GM10248 (cell line): ENCODE data around the gene SNRPB2.

Source experiments
- CTCF ChIA-PET: fragments of 300-600 bp; sonication (Branson Sonifier 250); formaldehyde crosslinking; extraction: SDS; loops from one replicate; lab custom pipeline; 2021; ENCODE audit warnings: antibody characterized with exemption; lab: Yijun Ruan, JAX
- POLR2A ChIA-PET: fragments of 350-650 bp; sonication (Branson Sonifier 250); formaldehyde crosslinking; extraction: SDS; loops from one replicate; lab custom pipeline; 2020; ENCODE audit warnings: antibody characterized with exemption; lab: Yijun Ruan, JAX
- DNase-seq: peaks from one replicate; pipeline ENCODE4 v3.0.0; 2012; ENCODE audit errors: extremely low spot score
- TF ChIP-seq, protein P1 (sequence below): IDR thresholded peaks from 2 replicates; pipeline ENCODE4 v1.5.1; 2012; ENCODE audit warnings: mild to moderate bottlenecking, low read depth; ENCODE audit errors: extremely low read depth, missing control alignments, control extremely low read depth

The SNRPB2 gene

DNA sequence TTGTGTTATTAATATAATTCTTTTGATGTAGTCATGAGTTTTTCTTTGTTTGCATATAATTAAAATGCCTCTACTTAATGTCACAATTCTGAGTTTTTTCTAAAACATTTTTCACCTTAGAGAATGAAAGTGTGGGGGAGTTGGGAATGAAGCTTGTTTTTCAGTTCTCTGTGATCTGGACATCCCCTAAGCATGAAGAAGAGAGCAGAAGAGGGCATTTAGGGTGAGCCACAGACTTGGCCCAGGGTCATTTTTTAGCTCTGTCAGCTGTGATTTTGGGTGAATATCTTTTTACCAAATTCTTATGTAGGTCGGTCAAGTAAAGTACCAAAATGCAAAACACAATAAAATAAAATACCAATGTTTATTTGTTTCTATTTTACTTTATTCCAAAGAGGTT lies 22.3 kb downstream of the SNRPB2 start:
- TF ChIP-seq, protein P1, sequence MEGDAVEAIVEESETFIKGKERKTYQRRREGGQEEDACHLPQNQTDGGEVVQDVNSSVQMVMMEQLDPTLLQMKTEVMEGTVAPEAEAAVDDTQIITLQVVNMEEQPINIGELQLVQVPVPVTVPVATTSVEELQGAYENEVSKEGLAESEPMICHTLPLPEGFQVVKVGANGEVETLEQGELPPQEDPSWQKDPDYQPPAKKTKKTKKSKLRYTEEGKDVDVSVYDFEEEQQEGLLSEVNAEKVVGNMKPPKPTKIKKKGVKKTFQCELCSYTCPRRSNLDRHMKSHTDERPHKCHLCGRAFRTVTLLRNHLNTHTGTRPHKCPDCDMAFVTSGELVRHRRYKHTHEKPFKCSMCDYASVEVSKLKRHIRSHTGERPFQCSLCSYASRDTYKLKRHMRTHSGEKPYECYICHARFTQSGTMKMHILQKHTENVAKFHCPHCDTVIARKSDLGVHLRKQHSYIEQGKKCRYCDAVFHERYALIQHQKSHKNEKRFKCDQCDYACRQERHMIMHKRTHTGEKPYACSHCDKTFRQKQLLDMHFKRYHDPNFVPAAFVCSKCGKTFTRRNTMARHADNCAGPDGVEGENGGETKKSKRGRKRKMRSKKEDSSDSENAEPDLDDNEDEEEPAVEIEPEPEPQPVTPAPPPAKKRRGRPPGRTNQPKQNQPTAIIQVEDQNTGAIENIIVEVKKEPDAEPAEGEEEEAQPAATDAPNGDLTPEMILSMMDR = no peak
- ChIA-PET POLR2A (no interaction called here), CTCF (interaction anchor here (0.7 to 2.0 kb wide), 4 partner anchors 9 to 49 kb away, joined by 3 to 13 read pairs (median 4); no protein-coding TSS in a partner anchor)
- peak; percentile 20 for DNase-seq

GRCh38 chr20:16752901-16753300 lies 23.1 kb downstream of the SNRPB2 start:
- DNase-seq = no peak
- ChIA-PET CTCF (no interaction called here), POLR2A (no interaction called here)
- TF ChIP-seq, protein P1 = no peak

DNA sequence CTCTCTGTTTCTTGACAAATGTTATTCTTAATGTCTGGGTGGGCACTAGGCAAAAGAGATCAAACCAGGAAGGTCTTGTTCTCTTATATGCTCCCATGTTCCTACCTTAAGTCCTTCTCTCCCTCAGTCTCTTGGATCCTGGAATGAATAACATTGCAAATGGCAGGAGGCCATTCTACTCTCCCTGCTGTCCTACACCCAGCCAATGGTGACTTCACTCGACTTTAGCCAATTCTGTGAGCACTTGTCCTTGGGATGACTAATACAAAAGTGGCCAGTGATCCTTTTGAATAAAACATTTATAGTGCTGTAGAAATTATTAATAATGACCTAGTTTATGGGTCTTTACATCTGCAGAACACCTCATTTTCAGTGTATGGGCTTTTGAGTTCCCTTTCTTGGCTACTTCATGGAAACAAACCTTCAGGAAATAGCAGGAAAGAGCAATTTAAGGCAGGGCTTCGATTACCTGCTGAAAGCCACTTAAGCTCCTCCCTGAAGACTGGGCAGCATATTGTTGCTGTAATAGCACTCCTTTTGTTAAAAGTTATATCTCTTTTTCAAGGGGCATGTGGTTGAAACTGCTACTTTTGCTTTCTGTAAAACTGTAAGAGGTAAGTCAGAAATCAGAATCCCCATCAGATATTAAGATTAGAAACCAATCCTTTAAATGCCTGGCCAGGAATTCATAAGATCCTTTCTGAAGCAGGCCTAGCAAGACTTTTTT lies 28.8 kb downstream of the SNRPB2 start:
- ChIA-PET CTCF (interaction anchor here (4.8 kb wide), 1 partner anchor 241 kb away, joined by 44 read pairs; no protein-coding TSS in a partner anchor), POLR2A (no interaction called here)
- TF ChIP-seq, protein P1 = no peak
- no peak for DNase-seq

DNA sequence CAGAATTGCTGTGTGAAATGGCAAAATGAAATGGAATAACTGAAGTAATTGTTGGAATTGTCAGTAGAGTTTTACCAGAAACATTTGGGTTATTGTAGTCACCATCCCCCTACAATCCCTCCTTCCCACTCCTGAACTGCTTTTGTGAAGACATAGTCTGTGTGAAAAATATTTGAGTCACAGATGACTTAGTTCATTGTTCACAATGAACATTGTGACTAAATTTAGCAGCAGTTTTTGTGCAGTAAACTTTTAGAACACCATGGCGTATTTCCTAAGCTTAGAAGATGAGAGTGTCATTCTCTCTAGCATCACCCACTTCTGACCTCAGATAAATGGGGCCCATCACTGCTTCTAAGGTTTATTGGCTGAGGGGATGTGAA lies 29.3 kb downstream of the SNRPB2 start:
- TF ChIP-seq, protein P1 = no peak
- no peak for DNase-seq
- CTCF ChIA-PET = interaction anchor here (4.8 kb wide), 1 partner anchor 241 kb away, joined by 44 read pairs; no protein-coding TSS in a partner anchor
- POLR2A ChIA-PET = no interaction called here

DNA sequence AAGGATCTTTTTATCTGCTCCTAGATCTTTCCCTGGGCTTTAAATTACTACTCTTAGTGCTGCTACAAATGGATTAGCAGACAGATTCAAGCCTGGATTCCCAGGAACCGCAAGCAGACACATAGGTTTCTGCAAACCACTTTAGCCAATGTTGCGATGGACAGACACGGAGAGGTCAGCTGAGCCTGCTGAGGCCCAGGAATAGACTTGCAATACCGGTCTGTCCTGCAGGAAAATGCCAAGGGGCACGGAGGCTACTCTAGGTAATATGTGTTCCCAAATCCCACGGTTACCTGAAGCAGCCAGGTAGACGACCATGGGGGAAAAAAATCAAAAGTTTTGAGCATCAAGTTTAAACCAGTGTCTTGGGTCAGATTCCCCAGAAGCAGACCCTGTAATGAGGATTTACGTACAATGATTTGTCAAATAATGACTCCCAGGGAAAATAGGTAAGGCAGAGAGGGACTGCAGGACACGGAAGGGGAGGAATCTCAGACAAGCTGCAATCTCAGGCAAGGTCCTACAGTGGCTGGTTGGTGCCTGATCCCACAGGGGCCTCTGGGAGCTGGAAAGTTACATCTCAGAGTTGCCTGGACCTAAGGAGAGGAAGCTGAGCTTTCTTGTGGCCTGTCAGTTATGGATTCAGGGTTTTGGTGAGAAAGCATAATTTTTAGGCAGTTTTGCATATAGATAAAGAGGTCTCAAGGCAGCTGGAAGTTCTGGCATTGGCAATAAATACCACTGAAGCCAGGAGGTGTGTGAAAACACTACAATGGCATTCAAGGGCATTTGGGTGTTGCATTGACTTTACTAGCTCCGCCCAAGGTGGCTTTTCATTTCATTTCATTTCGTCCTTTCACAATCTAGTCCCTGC lies 30.8 kb downstream of the SNRPB2 start:
- CTCF ChIA-PET = interaction anchor here (0.8 to 4.8 kb wide), 23 partner anchors 9 to 1052 kb away, joined by 3 to 44 read pairs (median 5); no protein-coding TSS in a partner anchor
- POLR2A ChIA-PET = interaction anchor here (0.7 kb wide), 1 partner anchor 333 kb away, joined by 3 read pairs; no protein-coding TSS in a partner anchor
- TF ChIP-seq, protein P1 = no peak
- no peak for DNase-seq

DNA sequence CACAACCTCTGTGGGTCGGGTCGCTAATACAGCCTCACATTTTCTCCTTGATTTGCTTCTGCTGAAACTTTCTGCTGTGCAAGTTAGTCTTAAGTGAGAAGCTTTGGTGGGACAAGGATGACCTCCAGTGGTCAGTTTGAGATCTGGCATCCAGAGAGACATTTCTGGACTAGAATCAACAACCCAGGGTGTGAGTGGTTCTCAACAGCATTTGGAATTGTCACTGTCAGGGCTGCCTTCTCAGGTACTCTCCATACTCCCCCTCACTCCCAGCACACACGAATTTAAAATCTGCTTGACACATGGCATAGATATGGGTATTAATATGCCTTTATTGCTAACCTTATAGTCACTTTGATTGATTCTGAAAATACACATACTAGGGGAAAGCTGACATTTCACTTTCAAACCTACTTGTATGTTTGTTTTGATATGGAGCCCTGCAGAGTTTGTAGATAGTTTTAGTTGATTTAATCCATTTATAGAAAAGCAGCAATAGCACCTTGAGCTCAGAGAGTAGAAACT lies 31.5 kb downstream of the SNRPB2 start:
- CTCF ChIA-PET = interaction anchor here (0.7 to 4.8 kb wide), 27 partner anchors 9 to 1056 kb away, joined by 3 to 44 read pairs (median 5); partner anchors contain the start of gene OTOR
- TF ChIP-seq, protein P1 = peak; percentile 78
- POLR2A ChIA-PET = interaction anchor here (0.6 kb wide), 1 partner anchor 890 kb away, joined by 3 read pairs; no protein-coding TSS in a partner anchor
- peak; percentile 45 for DNase-seq
